LNCAP (cell line): ENCODE data around the gene ZDHHC12.

Source experiments
- CTCF ChIP-seq: fragments of 450-650 bp; IDR thresholded peaks from 2 replicates; pipeline ENCODE4 v1.5.1; 2017; ENCODE audit warnings: mild to moderate bottlenecking

The ZDHHC12 gene

GRCh38 chr9:128729302-128729701 is 5.4 kb upstream of the ZDHHC12 start:
- TF ChIP-seq CTCF: no peak

- no peak for TF ChIP-seq CTCF
Observed at GRCh38 chr9:128728298-128728697, 4.4 kb upstream of the ZDHHC12 start.

- TF ChIP-seq CTCF: no peak
Observed at GRCh38 chr9:128727640-128728248, 3.8 kb upstream of the ZDHHC12 start.

GRCh38 chr9:128724744-128725211 is 851 bp upstream of the ZDHHC12 start:
- TF ChIP-seq CTCF: no peak

- TF ChIP-seq CTCF: no peak
Observed at GRCh38 chr9:128723352-128723865, 518 bp downstream of the ZDHHC12 start.

GRCh38 chr9:128722380-128723351 is 1.3 kb downstream of the ZDHHC12 start:
- TF ChIP-seq CTCF: no peak

- no peak for TF ChIP-seq CTCF
Observed at GRCh38 chr9:128721487-128722010, 2.4 kb downstream of the ZDHHC12 start.
